HG02938 (cell line): Measurements from ENCODE around the gene ALOX5AP.

Experiments used
- ATAC-seq: cut with Tn5 transposase; IDR thresholded peaks from one replicate; pipeline ENCODE4 v1.9.1; 2021; ENCODE audit warnings: mild to moderate bottlenecking, moderate library complexity; ENCODE audit not compliant: unreplicated experiment

ALOX5AP gene

GRCh38 chr13:30735025-30735871, at the start of gene ALOX5AP:
TSS of gene ALOX5AP (plus strand) at chr13:30735543. CDS start at chr13:30735606, 63 bp downstream.
- peak; percentile 77 for ATAC-seq

GRCh38 chr13:30685987-30686386, 49.4 kb upstream of the ALOX5AP start:
- ATAC-seq: no peak

DNA sequence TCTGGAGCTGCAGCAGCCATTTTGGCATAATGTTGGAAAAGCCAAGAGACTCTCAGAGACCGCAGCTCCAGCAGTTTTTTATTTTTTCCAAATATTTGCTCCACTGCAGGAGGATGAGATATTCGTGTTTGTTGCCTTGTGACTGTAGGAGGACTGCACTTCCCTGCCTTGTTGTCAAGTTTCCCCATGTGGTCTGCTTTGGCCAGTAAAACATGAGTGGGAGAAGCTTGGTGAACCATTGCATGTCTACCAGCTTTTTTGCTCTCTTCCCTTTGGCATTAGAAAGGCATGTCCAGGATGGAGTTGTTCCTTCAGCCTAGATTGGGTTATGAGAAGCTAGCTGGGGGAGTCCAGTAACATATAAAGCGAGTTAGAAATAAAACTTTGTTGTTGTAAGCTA, 47.7 kb upstream of the ALOX5AP start:
- no peak for ATAC-seq

DNA sequence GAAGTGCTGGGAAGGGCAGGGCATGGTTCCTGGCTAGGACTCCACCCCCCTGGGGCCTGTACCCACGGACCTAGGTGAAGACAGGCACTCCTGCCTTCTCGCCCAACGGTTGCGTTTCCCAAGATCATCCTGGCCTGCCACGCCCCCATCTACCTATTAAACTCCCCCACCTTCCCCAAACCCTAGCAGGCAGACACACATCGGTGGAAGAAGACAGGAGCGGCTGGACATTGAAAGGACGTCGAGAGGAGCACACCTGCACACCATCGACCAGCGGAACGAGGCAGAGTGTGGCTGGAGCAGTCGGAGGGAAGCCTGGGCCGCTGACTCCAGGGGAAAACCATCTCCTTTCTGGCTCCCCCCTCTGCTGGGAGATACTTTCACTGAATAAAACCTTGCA, 45.6 kb upstream of the ALOX5AP start:
- no peak for ATAC-seq

DNA sequence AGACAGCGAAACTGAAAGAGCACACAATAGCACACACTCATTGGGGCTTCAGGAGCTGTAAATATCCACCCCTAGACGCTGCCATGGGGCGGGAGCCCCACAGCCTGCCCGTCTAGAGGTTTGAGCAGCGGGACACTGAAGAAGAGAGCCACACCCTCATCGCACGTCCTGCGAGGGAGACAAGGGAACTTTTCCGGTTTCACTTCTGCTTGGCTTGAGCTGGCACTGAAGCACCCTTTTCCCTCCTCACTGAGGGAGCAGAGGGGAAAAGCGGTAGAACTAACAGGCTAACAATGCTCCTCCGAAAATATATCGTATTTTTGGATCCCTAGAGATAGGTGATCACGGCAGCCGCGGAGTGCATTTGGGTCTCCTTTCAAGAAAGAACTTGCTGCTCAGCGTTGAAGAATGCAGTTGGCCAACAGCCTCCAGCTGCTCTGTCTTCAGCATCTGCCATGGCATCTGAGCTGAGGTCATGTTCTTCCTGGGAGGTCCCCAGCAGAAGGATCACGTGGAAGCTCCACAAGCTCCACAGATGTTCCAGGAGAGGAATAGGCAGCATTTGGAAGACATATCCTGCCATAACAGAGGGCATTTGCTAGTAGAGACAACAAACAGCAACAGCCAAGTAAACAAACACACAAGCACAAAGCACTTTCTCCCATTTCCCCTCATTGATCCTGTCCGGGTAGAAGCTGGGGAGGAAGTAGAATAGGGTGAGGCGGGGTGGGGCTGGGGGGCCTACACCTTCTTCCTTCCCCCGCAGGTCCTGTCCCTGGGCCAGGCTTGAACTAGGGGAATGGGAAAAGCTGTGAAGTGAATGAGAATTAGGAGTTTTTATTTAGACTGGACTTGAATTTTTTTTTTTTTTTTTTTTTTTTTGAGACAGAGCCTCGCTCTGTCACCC, 44.8 kb upstream of the ALOX5AP start:
- no peak for ATAC-seq

GRCh38 chr13:30692113-30692512, 43.2 kb upstream of the ALOX5AP start:
- ATAC-seq: no peak

DNA sequence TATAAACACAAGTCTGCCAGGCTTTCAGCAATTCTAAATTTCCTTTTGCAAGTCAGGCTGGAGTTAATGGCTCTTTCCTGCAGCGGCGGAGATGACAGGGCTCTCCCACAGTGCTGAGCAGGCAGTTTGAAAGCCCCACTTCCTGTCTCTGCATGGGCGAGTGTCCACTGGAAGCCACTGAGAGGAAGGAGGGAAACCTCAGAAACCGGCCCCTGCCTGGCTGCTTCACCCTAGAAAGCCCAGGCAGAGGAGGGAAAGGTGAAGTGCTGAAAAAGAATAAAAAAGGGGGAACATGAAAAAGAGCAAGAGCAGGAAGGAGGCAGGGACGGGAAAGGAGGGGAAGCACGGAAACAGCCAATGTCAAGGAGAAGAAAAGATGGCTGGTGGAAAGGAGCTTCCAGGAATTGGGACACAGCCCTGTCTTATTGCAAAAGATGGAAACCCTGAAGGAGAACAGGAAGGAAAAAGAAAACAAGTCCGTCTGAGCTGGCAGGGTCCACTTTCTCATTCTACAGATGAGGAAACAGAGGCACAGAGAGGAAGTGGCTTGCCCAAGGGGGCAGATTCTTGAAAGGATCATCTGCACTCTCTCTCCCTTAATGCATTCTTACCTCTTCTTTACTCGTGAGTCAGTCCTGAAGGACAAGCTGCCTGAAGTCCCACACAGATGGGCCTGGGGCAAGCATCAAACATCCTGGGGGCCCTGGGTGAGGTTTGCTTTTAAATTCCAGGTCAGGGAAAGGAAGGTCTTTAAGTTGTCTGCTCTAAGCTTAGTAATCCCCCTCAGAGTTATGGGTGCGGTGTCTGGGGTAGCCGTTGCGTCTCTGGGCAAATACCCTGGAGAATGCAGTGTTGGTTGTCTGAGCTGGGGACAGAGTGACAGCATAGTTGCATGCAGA, 38.8 kb upstream of the ALOX5AP start:
- no peak for ATAC-seq

- no peak for ATAC-seq
These were observed 38.0 kb upstream of the ALOX5AP start for GRCh38 chr13:30697177-30697953.

DNA sequence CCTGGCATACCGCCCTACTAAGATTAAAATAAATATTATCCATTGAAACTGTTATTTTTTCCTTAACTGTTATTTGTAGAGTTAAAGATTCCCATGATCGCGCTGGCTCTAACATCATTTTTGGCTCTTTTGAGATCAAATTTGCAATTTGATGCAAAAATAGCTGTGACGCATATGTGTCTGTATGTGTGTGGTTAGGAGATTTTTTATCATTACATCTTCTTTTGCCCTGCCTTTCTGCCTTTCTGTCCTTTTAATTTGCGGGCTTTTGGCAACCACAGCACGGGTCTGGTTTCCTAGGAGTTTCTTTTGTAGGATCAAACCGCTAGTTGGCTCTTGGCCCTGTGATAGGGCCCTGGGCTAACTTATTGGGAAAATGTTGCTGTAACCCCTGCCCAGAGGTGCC, 37.3 kb upstream of the ALOX5AP start:
- ATAC-seq: no peak

- no peak for ATAC-seq
These were observed 36.8 kb upstream of the ALOX5AP start for GRCh38 chr13:30698488-30699005.

GRCh38 chr13:30700364-30700763, 35.0 kb upstream of the ALOX5AP start:
- ATAC-seq: no peak

DNA sequence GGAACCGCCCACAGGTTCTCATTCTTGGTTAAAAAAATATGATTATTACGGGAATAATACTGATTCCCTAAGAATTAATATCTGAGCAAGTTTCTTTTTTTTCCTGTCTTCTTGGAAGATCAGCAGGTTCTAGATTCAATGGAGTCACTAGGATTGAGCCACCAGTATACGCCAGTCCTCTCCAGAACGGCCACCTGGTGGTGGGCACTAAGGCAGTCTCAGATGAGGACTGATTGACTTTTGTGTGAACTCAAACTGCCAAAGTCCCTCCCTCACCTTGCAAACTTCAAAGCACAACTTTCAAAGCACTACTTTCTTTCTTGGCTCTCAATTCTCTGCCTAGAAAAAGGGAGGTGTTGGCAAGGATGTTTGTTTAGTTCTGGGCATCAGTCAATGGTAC, 33.3 kb upstream of the ALOX5AP start:
- ATAC-seq: no peak

GRCh38 chr13:30704596-30704995, 30.7 kb upstream of the ALOX5AP start:
- ATAC-seq: no peak

- no peak for ATAC-seq
These were observed 29.7 kb upstream of the ALOX5AP start for GRCh38 chr13:30705680-30706079.

- ATAC-seq: no peak
These were observed 26.8 kb upstream of the ALOX5AP start for GRCh38 chr13:30708541-30708940.

- no peak for ATAC-seq
These were observed 24.9 kb upstream of the ALOX5AP start for GRCh38 chr13:30710442-30710841.

GRCh38 chr13:30711375-30711774, 24.0 kb upstream of the ALOX5AP start:
- ATAC-seq: no peak

DNA sequence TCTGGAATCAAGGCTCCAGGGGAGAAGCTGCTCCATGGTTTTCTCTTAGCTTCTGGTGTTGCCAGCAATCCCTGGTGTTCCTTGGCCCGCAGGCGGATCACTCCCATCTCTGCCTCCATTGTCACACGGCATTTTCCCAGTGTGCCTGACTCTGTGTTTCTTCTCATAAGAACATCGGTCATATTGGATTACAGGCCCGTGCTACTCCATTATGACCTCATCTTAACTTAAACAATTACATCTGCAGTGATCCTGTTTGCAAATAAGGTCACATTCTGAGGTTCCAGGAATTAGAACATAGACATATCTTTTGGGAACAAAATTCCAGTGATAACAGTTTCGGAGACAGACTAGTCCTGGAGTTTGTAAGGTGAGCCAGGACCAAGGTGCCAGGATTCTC, 23.5 kb upstream of the ALOX5AP start:
- no peak for ATAC-seq

DNA sequence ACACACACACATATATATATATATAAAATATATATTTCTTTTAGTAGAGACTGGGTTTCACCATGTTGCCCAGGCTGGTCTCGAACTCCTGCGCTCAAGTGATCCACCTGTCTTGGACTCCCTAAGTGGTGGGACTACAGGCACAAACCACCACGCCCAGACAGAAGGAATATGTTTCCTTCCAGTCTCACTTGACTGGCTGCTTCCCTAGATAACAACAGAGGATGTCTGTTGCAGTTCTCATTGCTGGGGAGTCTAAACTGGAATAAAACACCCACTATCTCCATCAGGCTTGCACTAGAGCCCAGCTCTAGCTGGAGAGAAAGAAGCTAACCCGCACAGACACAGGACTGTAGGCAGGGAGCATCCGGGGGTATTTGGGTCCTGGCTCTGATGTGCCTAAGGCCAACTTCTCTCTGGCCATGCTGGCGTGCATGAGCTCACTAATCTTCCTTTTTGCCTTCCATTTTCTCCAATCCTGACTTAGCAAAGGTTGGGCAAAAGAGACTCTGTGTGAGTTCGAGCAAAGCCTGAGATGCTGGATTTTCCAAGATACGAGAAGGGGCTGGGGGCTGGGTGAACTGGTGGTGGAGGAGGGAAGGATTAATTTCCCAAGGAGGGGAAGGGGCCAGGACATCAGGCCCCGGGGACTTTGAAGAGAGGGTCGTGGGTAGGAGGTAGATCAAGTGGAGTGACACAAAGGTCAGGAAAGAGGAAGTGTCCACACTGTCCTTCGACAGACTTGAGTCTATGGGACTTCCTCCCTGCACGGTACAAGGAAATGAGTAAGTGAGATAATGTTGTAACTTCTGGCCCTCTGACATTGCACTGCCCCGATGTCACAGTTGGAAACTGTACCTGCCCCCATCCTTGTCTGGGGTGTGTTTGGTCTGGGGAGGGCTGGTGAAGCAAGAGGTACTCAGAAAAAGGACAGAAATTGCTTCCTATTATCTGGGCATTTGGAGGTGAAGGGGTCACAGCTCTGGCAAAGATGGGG, 22.5 kb upstream of the ALOX5AP start:
- no peak for ATAC-seq
